Measurements from ENCODE around the gene CTU1. TPM values are rescaled to one million over a fixed set of nuclear protein-coding genes. Genes with fewer than 3 reads are reported as not detected.

The CTU1 gene
- total and polyA plus RNA-seq, 2 experiments from 2014 or later: 4.2 to 9.0 TPM

- Histone ChIP-seq H2AFZ (no peak overlapping the region), H4K20me1 (ENCODE audit: insufficient read depth) (no peaks in the 10 kb centered on the region), H3K27me3 (replicated peaks; ENCODE audit: insufficient read depth) (no peaks in the 10 kb centered on the region), H3K4me2 (ENCODE audit: unreplicated experiment) (no peak overlapping the region), H3K9me2 (ENCODE audit: insufficient read depth) (no peaks in the 10 kb centered on the region), H3K27ac (no peak overlapping the region), H3K36me3 (ENCODE audit: low read depth) (no peaks in the 10 kb centered on the region), H3K9me3 (ENCODE audit: low read depth) (no peaks in the 10 kb centered on the region), H3K79me2 (ENCODE audit: insufficient read depth) (no peaks in the 10 kb centered on the region), H3F3A (ENCODE audit: insufficient read depth) (no peaks in the 10 kb centered on the region), H3K9ac (no peak overlapping the region), H3K4me3 (no peak overlapping the region), H3K4me1 (ENCODE audit: insufficient read depth) (no peaks in the 10 kb centered on the region)
- WGBS, 2 experiments (ENCODE audit: low coverage in 1 of 2, low lambda C conversion rate in 2 of 2, missing lambda C conversion rate in 2 of 2): 63 to 67% methylated on average over 7 of the region's 7 CpGs
- in situ Hi-C loops (cut with MboI): no loop called here
- no peak for TF ChIP-seq EZH2 (IDR thresholded peaks at IDR 0.05; ENCODE audit: insufficient read depth, poor library complexity, severe bottlenecking)
- TF ChIP-seq EZH2phosphoT487 (IDR thresholded peaks at IDR 0.05; ENCODE audit: insufficient read depth, low read depth): no peak
- no peak for DNase-seq
Measured at GRCh38 chr19:51063664-51064063, 44.5 kb downstream of the CTU1 start.

- in situ Hi-C loops (cut with MboI): no loop called here
- Histone ChIP-seq H3F3A (ENCODE audit: insufficient read depth) (no peaks in the 10 kb centered on the region), H3K4me3 (no peak overlapping the region), H3K79me2 (ENCODE audit: insufficient read depth) (no peaks in the 10 kb centered on the region), H3K9ac (no peak overlapping the region), H3K9me2 (ENCODE audit: insufficient read depth) (no peaks in the 10 kb centered on the region), H3K9me3 (ENCODE audit: low read depth) (no peaks in the 10 kb centered on the region), H3K36me3 (ENCODE audit: low read depth) (no peaks in the 10 kb centered on the region), H2AFZ (no peak overlapping the region), H3K27me3 (replicated peaks; ENCODE audit: insufficient read depth) (0 out of 2 replicates have a peak, but pooled peaks cover 5% of the 10 kb centered on the region), H3K4me2 (ENCODE audit: unreplicated experiment) (no peak overlapping the region), H3K4me1 (ENCODE audit: insufficient read depth) (no peaks in the 10 kb centered on the region), H4K20me1 (ENCODE audit: insufficient read depth) (no peaks in the 10 kb centered on the region), H3K27ac (no peak overlapping the region)
- WGBS, 2 experiments (ENCODE audit: low coverage in 1 of 2, low lambda C conversion rate in 2 of 2, missing lambda C conversion rate in 2 of 2): 0 to 24% methylated on average over 1 of the region's 1 CpG
- DNase-seq: no peak
- TF ChIP-seq EZH2phosphoT487 (IDR thresholded peaks at IDR 0.05; ENCODE audit: insufficient read depth, low read depth) (no peak), EZH2 (IDR thresholded peaks at IDR 0.05; ENCODE audit: insufficient read depth, poor library complexity, severe bottlenecking) (no peak)
Measured at GRCh38 chr19:51060973-51061372, 47.2 kb downstream of the CTU1 start.

GRCh38 chr19:51060336-51060735 lies 47.9 kb downstream of the CTU1 start:
- Histone ChIP-seq H3K79me2 (ENCODE audit: insufficient read depth) (no peaks in the 10 kb centered on the region), H3K36me3 (ENCODE audit: low read depth) (no peaks in the 10 kb centered on the region), H3K9me3 (ENCODE audit: low read depth) (no peaks in the 10 kb centered on the region), H3K4me3 (no peak overlapping the region), H3K9ac (no peak overlapping the region), H3K27ac (no peak overlapping the region), H3K27me3 (replicated peaks; ENCODE audit: insufficient read depth) (0 out of 2 replicates have a peak, but pooled peaks cover 5% of the 10 kb centered on the region), H3F3A (ENCODE audit: insufficient read depth) (no peaks in the 10 kb centered on the region), H3K4me2 (ENCODE audit: unreplicated experiment) (no peak overlapping the region), H4K20me1 (ENCODE audit: insufficient read depth) (no peaks in the 10 kb centered on the region), H3K9me2 (ENCODE audit: insufficient read depth) (no peaks in the 10 kb centered on the region), H3K4me1 (ENCODE audit: insufficient read depth) (no peaks in the 10 kb centered on the region), H2AFZ (no peak overlapping the region)
- in situ Hi-C loops (cut with MboI): no loop called here
- WGBS, 2 experiments (ENCODE audit: low coverage in 1 of 2, low lambda C conversion rate in 2 of 2, missing lambda C conversion rate in 2 of 2): 29 to 44% methylated on average over 4 of the region's 4 CpGs
- no peak for DNase-seq
- TF ChIP-seq EZH2phosphoT487 (IDR thresholded peaks at IDR 0.05; ENCODE audit: insufficient read depth, low read depth) (no peak), EZH2 (IDR thresholded peaks at IDR 0.05; ENCODE audit: insufficient read depth, poor library complexity, severe bottlenecking) (no peak)

GRCh38 chr19:51059715-51060114 lies 48.5 kb downstream of the CTU1 start:
- H3K27ac ChIP-seq: no peak overlapping the region
- DNase-seq: no peak
- H2AFZ ChIP-seq: no peak overlapping the region
- 0 out of 2 replicates have a peak, but pooled peaks cover 5% of the 10 kb centered on the region for H3K27me3 ChIP-seq (replicated peaks; ENCODE audit: insufficient read depth)
- no peak overlapping the region for H3K4me3 ChIP-seq
- in situ Hi-C loops (cut with MboI): no loop called here
- no peak overlapping the region for H3K4me2 ChIP-seq (ENCODE audit: unreplicated experiment)
- H3K4me1 ChIP-seq (ENCODE audit: insufficient read depth): no peaks in the 10 kb centered on the region
- no peaks in the 10 kb centered on the region for H3K79me2 ChIP-seq (ENCODE audit: insufficient read depth)
- no peaks in the 10 kb centered on the region for H3K9me2 ChIP-seq (ENCODE audit: insufficient read depth)
- H3K36me3 ChIP-seq (ENCODE audit: low read depth): no peaks in the 10 kb centered on the region
- TF ChIP-seq EZH2phosphoT487 (IDR thresholded peaks at IDR 0.05; ENCODE audit: insufficient read depth, low read depth) (no peak), EZH2 (IDR thresholded peaks at IDR 0.05; ENCODE audit: insufficient read depth, poor library complexity, severe bottlenecking) (no peak)
- no peak overlapping the region for H3K9ac ChIP-seq
- H3F3A ChIP-seq (ENCODE audit: insufficient read depth): no peaks in the 10 kb centered on the region
- no peaks in the 10 kb centered on the region for H3K9me3 ChIP-seq (ENCODE audit: low read depth)
- H4K20me1 ChIP-seq (ENCODE audit: insufficient read depth): no peaks in the 10 kb centered on the region
- 30 to 47% methylated on average over 7 of the region's 7 CpGs for WGBS, 2 experiments (ENCODE audit: low coverage in 1 of 2, low lambda C conversion rate in 2 of 2, missing lambda C conversion rate in 2 of 2)

DNA sequence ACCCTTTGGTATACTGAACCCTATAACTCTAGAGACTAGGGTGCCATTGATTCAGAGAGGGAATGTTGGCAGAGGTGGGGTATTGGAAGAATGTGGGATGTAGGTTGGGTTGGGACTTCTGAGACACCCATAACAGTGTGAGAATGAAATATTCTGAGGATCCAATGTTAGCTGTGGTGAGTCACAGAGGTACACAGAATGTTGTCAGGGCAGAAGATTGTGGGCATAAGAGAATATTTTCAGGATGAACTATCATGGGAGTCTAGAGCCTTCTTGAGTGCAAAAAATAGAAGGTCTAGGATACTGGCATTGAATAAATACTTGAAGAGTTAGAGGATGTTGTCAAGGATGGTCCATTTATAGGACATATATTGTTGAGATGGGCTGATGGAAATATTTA lies 52.3 kb downstream of the CTU1 start:
- Histone ChIP-seq H3K9me2 (ENCODE audit: insufficient read depth) (no peaks in the 10 kb centered on the region), H3K4me1 (ENCODE audit: insufficient read depth) (no peaks in the 10 kb centered on the region), H3K36me3 (ENCODE audit: low read depth) (no peaks in the 10 kb centered on the region), H3K9me3 (ENCODE audit: low read depth) (no peaks in the 10 kb centered on the region), H3K4me3 (no peak overlapping the region), H4K20me1 (ENCODE audit: insufficient read depth) (no peaks in the 10 kb centered on the region), H3K4me2 (ENCODE audit: unreplicated experiment) (no peak overlapping the region), H3K79me2 (ENCODE audit: insufficient read depth) (no peaks in the 10 kb centered on the region), H2AFZ (no peak overlapping the region), H3F3A (ENCODE audit: insufficient read depth) (no peaks in the 10 kb centered on the region), H3K9ac (no peak overlapping the region), H3K27me3 (replicated peaks; ENCODE audit: insufficient read depth) (peaks cover 12% of the 10 kb centered on the region; the same call in 1 of the 2 replicates), H3K27ac (no peak overlapping the region)
- no peak for TF ChIP-seq EZH2phosphoT487 (IDR thresholded peaks at IDR 0.05; ENCODE audit: insufficient read depth, low read depth)
- no peak for TF ChIP-seq EZH2 (IDR thresholded peaks at IDR 0.05; ENCODE audit: insufficient read depth, poor library complexity, severe bottlenecking)
- in situ Hi-C loops (cut with MboI): no loop called here
- DNase-seq: peak; percentile 11

Other genes starting within 250 kb of the CTU1 start
- not detected in 2 replicates for gene KLK2, start 235.0 kb downstream of the CTU1 start, total RNA-seq (2014; rRNA removed; shearing (Covaris generic))
- not detected in 2 replicates for gene KLK2, start 235.0 kb downstream of the CTU1 start, polyA plus RNA-seq (2016; fragmentation: Nextera tagmentation; extraction: Ambion mirVana)
- not detected in 2 replicates for gene KLK4, start 197.0 kb downstream of the CTU1 start, total RNA-seq (2014; rRNA removed; shearing (Covaris generic))
- gene KLK4, start 197.0 kb downstream of the CTU1 start, polyA plus RNA-seq (2016; fragmentation: Nextera tagmentation; extraction: Ambion mirVana): not detected in 2 replicates
- gene KLK5, start 155.4 kb downstream of the CTU1 start, total RNA-seq (2014; rRNA removed; shearing (Covaris generic)): not detected in 2 replicates
- gene KLK5, start 155.4 kb downstream of the CTU1 start, polyA plus RNA-seq (2016; fragmentation: Nextera tagmentation; extraction: Ambion mirVana): 0.23 TPM in 1 of 2 replicates, not detected in the other
- gene KLK6, start 138.8 kb downstream of the CTU1 start, total RNA-seq (2014; rRNA removed; shearing (Covaris generic)): not detected in 2 replicates
- not detected in 2 replicates for gene KLK6, start 138.8 kb downstream of the CTU1 start, polyA plus RNA-seq (2016; fragmentation: Nextera tagmentation; extraction: Ambion mirVana)
- not detected in 2 replicates for gene KLK7, start 124.5 kb downstream of the CTU1 start, total RNA-seq (2014; rRNA removed; shearing (Covaris generic))
- gene KLK7, start 124.5 kb downstream of the CTU1 start, polyA plus RNA-seq (2016; fragmentation: Nextera tagmentation; extraction: Ambion mirVana): not detected in 2 replicates
- gene KLK8, start 106.8 kb downstream of the CTU1 start, total RNA-seq (2014; rRNA removed; shearing (Covaris generic)): not detected in 2 replicates
- not detected in 2 replicates for gene KLK8, start 106.8 kb downstream of the CTU1 start, polyA plus RNA-seq (2016; fragmentation: Nextera tagmentation; extraction: Ambion mirVana)
- not detected in 2 replicates for gene KLK10, start 88.7 kb downstream of the CTU1 start, total RNA-seq (2014; rRNA removed; shearing (Covaris generic))
- gene KLK10, start 88.7 kb downstream of the CTU1 start, polyA plus RNA-seq (2016; fragmentation: Nextera tagmentation; extraction: Ambion mirVana): not detected in 2 replicates
- gene KLK11, start 81.8 kb downstream of the CTU1 start, total RNA-seq (2014; rRNA removed; shearing (Covaris generic)): not detected in 2 replicates
- gene KLK11, start 81.8 kb downstream of the CTU1 start, polyA plus RNA-seq (2016; fragmentation: Nextera tagmentation; extraction: Ambion mirVana): not detected in 2 replicates
- gene KLK12, start 73.4 kb downstream of the CTU1 start, total RNA-seq (2014; rRNA removed; shearing (Covaris generic)): not detected in 2 replicates
- gene KLK12, start 73.4 kb downstream of the CTU1 start, polyA plus RNA-seq (2016; fragmentation: Nextera tagmentation; extraction: Ambion mirVana): not detected in 2 replicates
- gene KLK13, start 43.3 kb downstream of the CTU1 start, total RNA-seq (2014; rRNA removed; shearing (Covaris generic)): not detected in 2 replicates
- 0.25 TPM in 1 of 2 replicates, not detected in the other for gene KLK13, start 43.3 kb downstream of the CTU1 start, polyA plus RNA-seq (2016; fragmentation: Nextera tagmentation; extraction: Ambion mirVana)
- not detected in 2 replicates for gene KLK14, start 25.5 kb downstream of the CTU1 start, total RNA-seq (2014; rRNA removed; shearing (Covaris generic))
- gene KLK14, start 25.5 kb downstream of the CTU1 start, polyA plus RNA-seq (2016; fragmentation: Nextera tagmentation; extraction: Ambion mirVana): not detected in 2 replicates
- gene SIGLEC9, start 16.5 kb upstream of the CTU1 start, total RNA-seq (2014; rRNA removed; shearing (Covaris generic)): not detected in 2 replicates
- gene SIGLEC9, start 16.5 kb upstream of the CTU1 start, polyA plus RNA-seq (2016; fragmentation: Nextera tagmentation; extraction: Ambion mirVana): not detected in 2 replicates
- gene SIGLEC7, start 33.9 kb upstream of the CTU1 start, total RNA-seq (2014; rRNA removed; shearing (Covaris generic)): not detected in 2 replicates
- gene SIGLEC7, start 33.9 kb upstream of the CTU1 start, polyA plus RNA-seq (2016; fragmentation: Nextera tagmentation; extraction: Ambion mirVana): not detected in 2 replicates
- gene CD33, start 116.7 kb upstream of the CTU1 start, total RNA-seq (2014; rRNA removed; shearing (Covaris generic)): not detected in 2 replicates
- 0.30 TPM in 1 of 2 replicates, not detected in the other for gene CD33, start 116.7 kb upstream of the CTU1 start, polyA plus RNA-seq (2016; fragmentation: Nextera tagmentation; extraction: Ambion mirVana)
- gene SIGLECL1, start 142.7 kb upstream of the CTU1 start, total RNA-seq (2014; rRNA removed; shearing (Covaris generic)): not detected in 2 replicates
- gene SIGLECL1, start 142.7 kb upstream of the CTU1 start, polyA plus RNA-seq (2016; fragmentation: Nextera tagmentation; extraction: Ambion mirVana): not detected in 2 replicates
- gene IGLON5, start 203.2 kb upstream of the CTU1 start, total RNA-seq (2014; rRNA removed; shearing (Covaris generic)): not detected in 2 replicates
- gene IGLON5, start 203.2 kb upstream of the CTU1 start, polyA plus RNA-seq (2016; fragmentation: Nextera tagmentation; extraction: Ambion mirVana): not detected in 2 replicates
- 1.7 and 2.0 TPM in 2 replicates for gene VSIG10L, start 233.7 kb upstream of the CTU1 start, total RNA-seq (2014; rRNA removed; shearing (Covaris generic))
- 0.61 and 1.4 TPM in 2 replicates for gene VSIG10L, start 233.7 kb upstream of the CTU1 start, polyA plus RNA-seq (2016; fragmentation: Nextera tagmentation; extraction: Ambion mirVana)

All from GM23248 (cell line).